ENCODE measurements around the gene CFD. TPM values are rescaled to one million over a fixed set of nuclear protein-coding genes. Genes with fewer than 3 reads are reported as not detected.

The CFD gene
- polyA plus RNA-seq, 1 of the 3 experiments (the other 2 are of a cell fraction): 2.5 TPM

GRCh38 chr19:810883-811489 lies 48.5 kb upstream of the CFD start (continued):
- TF ChIP-seq ZBTB33 (IDR thresholded peaks at IDR 0.05; ENCODE audit: borderline replicate concordance, low read depth) (no peak), ELF1 (IDR thresholded peaks at IDR 0.05) (no peak), REST (IDR thresholded peaks at IDR 0.05; ENCODE audit: low read depth, low read length) (no peak)

GRCh38 chr19:811506-812048 lies 47.9 kb upstream of the CFD start:
- no peaks in the 10 kb centered on the region for H3K9me2 ChIP-seq
- H3K4me3 ChIP-seq (ENCODE audit: low read depth in 2 of 2, low read length in 1 of 2): no peak overlapping the region
- peaks cover 56% of the 10 kb centered on the region for H4K20me1 ChIP-seq (ENCODE audit: insufficient read depth)
- H3K4me2 ChIP-seq: no peak overlapping the region
- no peak for DNase-seq
- no peak overlapping the region for H3K9ac ChIP-seq
- no peaks in the 10 kb centered on the region for H3K4me1 ChIP-seq (ENCODE audit: control insufficient read depth in 1 of 2, insufficient read depth in 2 of 2, low read depth in 1 of 2, low read length in 1 of 2)
- ChIA-PET CTCF (interaction anchor here (1.3 kb wide), 1 partner anchor 11 kb away, joined by 5 read pairs; no protein-coding TSS in a partner anchor), POLR2A (no interaction called here)
- no peak overlapping the region for H3K27ac ChIP-seq (ENCODE audit: low read depth in 2 of 2, low read length in 1 of 2)
- peaks cover 34% of the 10 kb centered on the region for H3F3A ChIP-seq (replicated peaks; ENCODE audit: insufficient read depth)
- no peaks in the 10 kb centered on the region for H3K9me3 ChIP-seq
- peaks cover 42 to 49% of the 10 kb centered on the region in 2 experiments for H3K36me3 ChIP-seq (replicated peaks in 1 of 2; ENCODE audit: control insufficient read depth in 1 of 2, insufficient read depth in 2 of 2, low read length in 1 of 2)
- H3K79me2 ChIP-seq (ENCODE audit: insufficient read depth): peaks cover 33% of the 10 kb centered on the region; the same call in 1 of the 2 replicates
- no peak overlapping the region for H2AFZ ChIP-seq (ENCODE audit: low read depth)
- WGBS (ENCODE audit: low lambda C conversion rate): 96% methylated on average over 19 of the region's 20 CpGs
- no peaks in the 10 kb centered on the region for H3K27me3 ChIP-seq (ENCODE audit: insufficient read depth)
- no peak for TF ChIP-seq EP300 (IDR thresholded peaks at IDR 0.05; ENCODE audit: borderline replicate concordance in 1 of 2, low read depth in 1 of 2, low read length in 1 of 2)
- TF ChIP-seq TAF1 (IDR thresholded peaks at IDR 0.05; ENCODE audit: borderline replicate concordance, low read depth, low read length): no peak
- no peak for TF ChIP-seq MEF2A (IDR thresholded peaks at IDR 0.05; ENCODE audit: borderline replicate concordance, low read depth)
- no peak for TF ChIP-seq PBX3 (IDR thresholded peaks at IDR 0.05)
- TF ChIP-seq ELF1 (IDR thresholded peaks at IDR 0.05): no peak
- no peak for TF ChIP-seq USF2 (IDR thresholded peaks at IDR 0.05; ENCODE audit: borderline replicate concordance, low read depth, low read length)
- no peak for TF ChIP-seq RCOR1 (IDR thresholded peaks at IDR 0.05; ENCODE audit: low read length)
- no peak for TF ChIP-seq FOXM1 (IDR thresholded peaks at IDR 0.05; ENCODE audit: low read depth)
- TF ChIP-seq IRF3 (IDR thresholded peaks at IDR 0.05; ENCODE audit: low read depth, low read length): no peak
- no peak for TF ChIP-seq USF1 (IDR thresholded peaks at IDR 0.05; ENCODE audit: borderline replicate concordance, low read depth)
- no peak for TF ChIP-seq CHD2 (IDR thresholded peaks at IDR 0.05; ENCODE audit: low read length, partially characterized antibody)
- TF ChIP-seq GATA2 (CRISPR knock-in tag; IDR thresholded peaks at IDR 0.05): no peak
- no peak for TF ChIP-seq NFIC (IDR thresholded peaks at IDR 0.05; ENCODE audit: borderline replicate concordance)
- no peak for TF ChIP-seq REST (IDR thresholded peaks at IDR 0.05; ENCODE audit: low read depth, low read length)

All from SK-N-SH (cell line).